ENCODE results near the gene HSD17B7.
"Not testable (repeated sequence)": the region's sequence is repeated elsewhere in the genome, so short reads cannot be mapped to it uniquely, and the experiment has no call there.

HSD17B7 gene

GRCh38 chr1:162790303-162790984 is at the start of gene HSD17B7:
Gene HSD17B7, plus strand, starts transcription at chr1:162790702. Its CDS starts 99 bp downstream, at chr1:162790801.
- Histone ChIP-seq H3K27ac (peak within 1 kb of the TSS; percentile 73 to 91), H3K4me3 (peak within 1 kb of the TSS; percentile 70)
- DNase-seq (ENCODE audit: low spot score) = peak; percentile 85

GRCh38 chr1:162740755-162741154 is 49.7 kb upstream of the HSD17B7 start:
- H3K27ac ChIP-seq = no peak overlapping the region
- no peak for TF ChIP-seq CTCF (IDR thresholded peaks at IDR 0.05)
- no peak for DNase-seq (ENCODE audit: low spot score)

DNA sequence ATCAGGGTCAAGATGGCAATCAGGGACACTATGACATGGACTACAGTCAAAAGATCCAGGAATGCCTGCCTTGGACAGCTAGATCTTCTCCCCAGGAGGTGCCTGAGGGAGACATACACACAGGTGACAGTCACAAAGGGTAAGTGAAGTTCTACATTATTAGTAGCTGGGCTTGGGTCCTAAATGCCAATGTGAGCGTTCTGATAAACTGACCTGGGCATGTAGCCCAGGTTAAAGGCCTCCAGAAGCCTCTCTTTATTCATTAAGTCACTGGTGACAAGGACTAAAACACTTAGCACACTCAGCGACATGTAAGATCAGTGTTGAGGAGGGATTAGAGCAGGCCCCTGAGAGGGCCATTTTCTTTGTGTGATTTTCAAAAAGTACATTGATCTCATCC is 48.9 kb upstream of the HSD17B7 start:
- TF ChIP-seq CTCF (IDR thresholded peaks at IDR 0.05) = no peak
- Histone ChIP-seq H3K4me3 (no peak overlapping the region), H3K27ac (no peak overlapping the region)
- DNase-seq (ENCODE audit: low spot score) = no peak

More at GRCh38 chr1:162740755-162741154, 49.7 kb upstream of the HSD17B7 start:
- H3K4me3 ChIP-seq = no peak overlapping the region

- H3K27ac ChIP-seq; DNase-seq (ENCODE audit: low spot score); H3K4me3 ChIP-seq: not testable (repeated sequence)
Measured at GRCh38 chr1:162746264-162746942, 44.1 kb upstream of the HSD17B7 start.

GRCh38 chr1:162753001-162753658 is 37.4 kb upstream of the HSD17B7 start:
- no peak for DNase-seq (ENCODE audit: low spot score)
- H3K27ac ChIP-seq = no peak overlapping the region
- no peak overlapping the region for H3K4me3 ChIP-seq
- TF ChIP-seq CTCF (IDR thresholded peaks at IDR 0.05) = no peak

DNA sequence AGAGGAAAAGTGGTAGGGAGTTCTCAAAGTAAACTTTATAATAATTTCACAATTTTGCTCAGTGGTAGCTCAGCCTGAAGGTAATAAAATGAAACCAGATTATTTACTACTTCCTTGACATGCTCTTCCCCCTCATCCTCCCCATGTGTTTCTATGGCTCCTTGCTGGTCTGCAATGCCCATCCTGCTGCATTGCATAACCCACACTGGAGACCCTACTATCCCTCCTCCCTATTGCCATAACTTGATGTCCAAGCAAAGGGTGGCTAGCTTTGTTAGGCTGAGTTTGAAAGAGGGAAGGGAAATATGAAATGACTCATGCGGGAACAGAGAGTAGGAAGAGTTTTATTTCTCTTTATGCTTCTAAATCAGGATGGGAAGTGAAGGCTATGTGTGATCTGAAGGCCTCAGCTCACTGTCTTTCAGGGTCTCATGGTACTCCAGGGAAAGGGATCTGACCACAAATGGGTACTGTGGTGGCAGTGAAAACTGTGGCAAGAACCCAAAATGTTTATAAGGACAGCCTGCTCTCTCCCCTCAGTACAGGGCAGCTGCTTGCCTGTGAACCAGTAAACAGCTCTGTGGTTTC is 36.4 kb upstream of the HSD17B7 start:
- Histone ChIP-seq H3K4me3 (no peak overlapping the region), H3K27ac (no peak overlapping the region)
- no peak for DNase-seq (ENCODE audit: low spot score)
- TF ChIP-seq CTCF (IDR thresholded peaks at IDR 0.05) = no peak

DNA sequence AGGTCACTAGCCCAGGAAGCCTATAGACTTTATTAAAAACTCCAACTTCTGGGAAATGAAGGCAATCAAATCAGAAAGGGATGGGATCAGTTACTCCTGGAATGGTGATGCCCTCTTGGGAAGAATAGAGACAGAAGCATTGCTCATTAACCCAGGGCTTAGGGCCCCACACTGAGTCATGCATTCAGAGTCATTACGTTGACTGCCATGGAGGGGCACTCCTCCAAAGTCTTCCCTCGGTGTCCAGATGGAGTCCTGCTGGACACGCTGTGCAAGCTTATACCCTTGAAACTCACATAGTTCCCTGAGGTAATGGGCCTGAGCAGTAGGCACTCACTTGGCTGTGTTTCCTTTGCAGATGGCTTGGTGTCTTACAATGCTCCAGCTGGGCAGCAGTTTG is 35.2 kb upstream of the HSD17B7 start:
- no peak for DNase-seq (ENCODE audit: low spot score)
- Histone ChIP-seq H3K27ac (no peak overlapping the region), H3K4me3 (no peak overlapping the region)
- no peak for TF ChIP-seq CTCF (IDR thresholded peaks at IDR 0.05)
